Endometrium (tissue), 2 donors: ENCODE data around the gene SH2D4B.

Source experiments
- FAIRE-seq: peaks from 2 replicates; lab custom pipeline; 2012; peaks lifted over from hg19 to GRCh38; lab: Jason Lieb, UNC
- donor health status: control.
- donor health status: control.

The SH2D4B gene

DNA sequence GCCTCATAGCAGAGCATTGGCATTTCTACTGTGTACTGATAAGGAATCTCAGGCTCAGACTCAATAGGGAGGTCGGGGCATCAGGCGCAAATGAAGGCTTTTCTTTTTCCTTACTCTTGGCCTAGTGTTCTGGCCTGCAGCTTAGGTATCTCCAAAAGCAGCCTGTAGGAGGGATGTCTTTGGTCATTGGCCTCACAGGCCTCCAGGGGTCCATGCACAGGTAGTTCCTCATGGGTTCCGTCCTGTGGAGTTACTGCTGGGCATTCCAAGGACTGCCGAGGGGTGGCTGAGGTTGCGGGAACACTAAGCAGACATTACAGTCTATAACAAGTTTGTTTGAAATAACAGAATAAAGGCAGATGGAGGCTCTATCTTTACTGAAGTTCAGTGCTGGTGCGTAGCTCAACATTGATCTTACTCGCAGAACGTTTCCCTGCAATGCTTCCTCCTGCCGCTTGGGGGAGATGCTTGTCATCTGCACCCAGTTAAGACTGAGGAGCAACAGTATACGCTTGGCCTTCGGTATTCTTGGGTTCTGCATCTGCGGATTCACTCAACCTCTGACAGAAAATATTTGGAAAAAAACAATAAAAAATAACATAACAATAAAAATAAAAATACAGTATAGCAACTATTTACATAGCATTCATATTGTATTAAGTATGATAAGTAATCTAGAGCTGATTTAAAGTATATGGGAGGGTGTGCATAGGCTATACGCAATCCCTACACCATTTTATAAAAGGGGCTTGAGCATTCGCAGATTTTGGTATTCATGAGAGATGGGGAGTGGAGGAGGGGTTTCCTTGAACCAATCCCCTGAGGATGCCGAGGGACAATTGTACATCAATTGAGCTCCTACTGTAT, 58.9 kb downstream of the SH2D4B start:
- FAIRE-seq: no peak

DNA sequence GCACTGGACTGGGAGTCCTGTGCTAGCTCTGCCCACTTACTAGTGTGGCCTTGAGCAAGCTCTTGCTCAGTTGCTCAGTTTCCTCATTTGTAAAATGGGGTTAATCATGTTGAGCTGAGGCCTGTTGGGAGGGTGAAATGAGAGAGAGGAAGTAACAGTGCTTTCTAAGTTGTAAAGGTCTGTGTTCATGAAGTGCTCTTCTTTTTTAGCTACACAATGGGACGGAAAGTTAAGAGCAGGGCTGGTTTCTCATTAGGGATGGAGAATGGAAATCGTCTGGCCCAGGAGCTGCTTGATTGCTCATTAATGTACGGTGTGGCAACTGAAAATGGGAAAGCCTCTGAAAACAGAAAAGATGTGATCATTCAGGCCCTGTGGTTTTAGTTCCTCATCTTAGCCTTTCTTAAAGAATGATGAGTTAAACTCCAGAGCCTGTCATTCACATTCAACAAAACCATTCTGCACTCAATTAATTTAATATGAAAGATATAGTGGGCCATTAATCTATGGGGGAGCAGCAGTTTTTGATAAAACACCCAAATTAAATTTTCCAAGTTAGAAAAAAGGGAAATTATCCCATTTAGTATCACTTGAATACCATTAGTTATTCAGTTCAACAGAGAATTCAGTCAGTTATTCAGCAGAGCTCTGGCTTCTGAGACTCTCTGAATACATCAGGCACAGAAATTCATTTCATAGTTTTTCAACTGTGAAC, 60.5 kb downstream of the SH2D4B start:
- no peak for FAIRE-seq

DNA sequence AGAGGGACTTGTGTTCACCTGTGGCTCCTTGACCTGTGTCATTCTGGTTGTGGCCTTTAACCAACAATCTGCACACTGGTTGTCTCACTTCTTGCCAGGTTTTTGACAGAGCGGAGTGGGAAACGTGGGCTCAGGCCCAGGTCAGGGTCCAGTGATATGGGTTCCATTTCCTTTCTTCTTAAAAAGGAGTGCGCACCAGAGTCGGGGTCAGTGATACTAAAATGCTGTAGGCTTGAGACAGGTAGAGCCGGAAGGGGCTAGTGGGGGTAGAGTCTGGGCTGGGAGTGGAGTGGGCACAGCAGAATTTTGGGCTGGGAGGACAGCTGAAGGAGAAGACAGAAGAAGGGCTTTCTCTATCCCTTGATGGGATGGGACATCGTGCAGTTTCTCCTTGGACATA, 61.2 kb downstream of the SH2D4B start:
- no peak for FAIRE-seq

DNA sequence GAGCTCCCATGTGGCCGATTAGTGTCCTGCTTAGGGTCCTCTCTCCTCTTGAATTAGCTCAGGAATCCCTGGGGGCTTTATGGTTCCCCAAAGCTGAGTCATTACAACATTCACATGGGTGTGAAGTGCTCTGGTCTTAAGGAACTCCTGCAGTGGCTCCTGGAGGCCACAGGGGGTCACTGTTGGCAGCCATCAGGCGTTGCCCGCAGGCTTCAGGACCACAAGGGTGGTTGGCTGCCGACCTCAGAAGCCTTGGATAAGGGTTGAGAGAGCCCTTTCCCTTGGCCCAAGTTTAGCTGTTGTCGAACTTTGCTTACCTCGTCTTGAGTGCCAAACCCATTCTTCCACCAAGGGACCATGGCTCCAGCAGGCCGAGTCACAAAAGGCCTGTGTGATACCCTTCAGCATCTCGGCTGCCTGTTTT, 61.7 kb downstream of the SH2D4B start:
- FAIRE-seq: no peak

DNA sequence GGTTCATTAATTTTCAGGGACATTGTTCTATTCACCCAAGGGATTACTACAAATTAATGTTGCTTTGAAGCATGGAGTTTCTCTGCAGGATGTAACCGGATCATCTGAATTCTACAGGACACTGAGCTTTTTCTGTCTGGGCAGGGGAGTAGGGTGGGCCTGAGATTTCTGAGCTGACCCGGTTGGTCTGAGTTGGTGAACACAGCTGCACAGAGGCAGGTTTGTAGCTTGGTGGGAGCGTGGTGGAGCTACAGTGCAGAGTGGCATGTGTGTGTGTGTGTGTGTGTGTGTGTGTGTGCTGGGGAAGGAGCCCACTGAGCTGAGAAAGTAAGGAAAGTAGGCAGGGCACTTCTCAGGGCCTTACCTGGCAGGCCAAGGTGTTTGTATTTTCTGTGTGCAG, 62.6 kb downstream of the SH2D4B start:
- FAIRE-seq: no peak

DNA sequence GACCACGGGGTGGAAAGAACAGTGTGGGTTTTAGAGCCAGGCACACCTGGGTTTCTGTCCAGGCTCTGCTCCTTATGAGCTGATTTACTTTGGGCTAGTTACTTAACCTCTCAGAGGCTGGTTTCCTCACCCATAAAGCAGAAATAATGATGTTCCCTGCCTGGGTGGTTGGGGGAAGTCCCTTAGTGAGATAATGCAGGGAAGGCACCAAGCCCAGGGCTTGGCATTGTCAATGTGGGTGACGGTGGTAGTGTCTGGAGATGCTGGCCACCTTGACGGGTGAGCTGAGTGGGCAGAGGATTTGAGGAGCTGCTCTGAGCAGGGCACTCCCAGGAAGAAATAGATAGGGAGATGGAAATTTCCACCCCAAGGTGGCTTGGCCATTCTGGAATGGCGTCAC, 65.2 kb downstream of the SH2D4B start:
- FAIRE-seq: no peak

DNA sequence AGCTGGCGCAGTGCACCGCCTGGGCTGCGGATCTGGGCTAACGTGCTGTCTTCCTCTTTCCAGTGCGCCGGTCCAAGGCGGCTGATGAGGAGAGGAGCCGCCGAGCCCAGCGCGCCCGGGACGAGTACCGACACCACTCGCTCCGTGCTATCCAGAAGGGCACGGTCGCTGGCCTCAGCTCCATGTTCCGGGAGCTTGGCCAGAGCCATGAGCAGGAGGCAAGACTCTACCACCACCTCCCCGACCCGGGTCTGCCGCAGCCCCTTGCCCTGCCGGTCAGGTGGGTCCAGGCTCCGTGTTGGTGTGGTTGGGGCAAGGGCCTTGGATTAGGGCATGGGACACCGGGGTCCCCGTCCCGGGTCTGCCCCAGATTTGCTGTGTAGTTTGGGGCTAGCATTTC, 65.8 kb downstream of the SH2D4B start:
- no peak for FAIRE-seq

DNA sequence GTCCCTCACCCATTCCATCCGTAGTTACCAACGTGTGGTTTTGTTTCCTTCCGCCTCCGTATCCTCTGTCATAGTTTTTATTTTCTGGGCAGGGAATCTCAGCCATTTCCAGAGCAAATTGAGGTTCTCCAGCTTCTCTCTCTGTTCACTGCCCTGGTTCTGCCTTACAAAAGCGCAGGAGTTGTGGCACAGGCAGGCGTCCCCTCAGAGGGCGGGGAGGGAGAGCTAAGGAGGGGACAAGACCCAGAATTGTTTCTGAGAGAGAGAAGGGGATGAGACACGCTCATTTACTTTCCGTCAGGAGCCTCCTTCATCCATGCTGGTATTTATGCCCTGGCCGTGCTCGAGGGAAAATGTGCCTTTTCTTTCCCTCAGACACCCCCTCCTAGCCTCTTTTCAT, 71.0 kb downstream of the SH2D4B start:
- no peak for FAIRE-seq

DNA sequence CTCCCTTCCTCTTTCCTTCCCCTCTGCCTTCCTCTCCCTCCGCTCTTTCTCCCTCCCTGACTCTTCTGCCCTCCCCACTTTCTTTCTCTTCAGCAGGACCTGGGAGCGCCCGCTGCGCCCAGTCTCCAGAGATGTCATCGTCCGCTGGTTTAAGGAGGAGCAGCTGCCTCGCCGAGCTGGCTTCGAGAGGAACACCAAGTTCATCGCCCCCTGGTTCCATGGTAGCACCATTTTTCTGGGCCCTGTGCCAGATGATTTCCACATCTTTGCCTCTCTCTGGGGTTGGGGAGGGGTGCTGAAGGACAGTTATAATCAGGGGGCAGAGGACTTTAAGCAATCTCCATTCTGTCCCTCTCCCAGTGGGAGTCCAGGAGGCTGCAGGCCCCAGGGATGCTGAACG, 71.6 kb downstream of the SH2D4B start:
- no peak for FAIRE-seq

DNA sequence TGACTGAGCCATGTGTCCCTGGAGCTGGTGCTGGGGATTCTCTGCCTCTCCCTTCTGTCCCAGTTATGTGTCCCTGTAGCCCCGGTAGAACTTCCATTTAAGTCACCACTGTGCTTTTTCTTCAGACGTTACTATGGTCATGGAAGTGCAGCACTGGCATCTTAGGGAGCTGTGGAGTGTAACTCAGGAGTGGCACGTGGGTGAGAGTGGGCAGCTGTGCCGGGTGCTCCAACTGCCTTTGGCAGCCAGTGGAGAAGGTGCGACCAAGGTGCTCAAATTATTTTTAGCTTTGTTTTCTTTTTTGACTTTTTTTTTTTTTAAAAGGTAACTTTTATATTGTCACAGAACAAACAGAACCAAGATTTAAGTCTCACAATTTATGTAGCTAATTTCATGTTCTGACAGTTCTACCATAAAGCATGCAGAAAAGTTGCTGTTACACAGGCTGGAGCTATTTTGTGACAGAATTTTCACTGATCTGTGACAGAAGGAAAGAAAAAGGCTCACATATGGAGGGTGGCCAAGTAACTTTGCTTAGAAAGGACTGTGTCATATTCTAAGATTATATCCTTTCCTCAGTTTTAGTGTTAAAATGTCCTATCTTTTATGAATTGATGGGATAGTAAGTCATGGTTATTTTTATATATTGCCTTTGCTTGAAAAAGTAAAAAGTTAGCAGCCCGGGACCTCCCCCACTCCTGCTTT, 73.9 kb downstream of the SH2D4B start:
- FAIRE-seq: no peak

DNA sequence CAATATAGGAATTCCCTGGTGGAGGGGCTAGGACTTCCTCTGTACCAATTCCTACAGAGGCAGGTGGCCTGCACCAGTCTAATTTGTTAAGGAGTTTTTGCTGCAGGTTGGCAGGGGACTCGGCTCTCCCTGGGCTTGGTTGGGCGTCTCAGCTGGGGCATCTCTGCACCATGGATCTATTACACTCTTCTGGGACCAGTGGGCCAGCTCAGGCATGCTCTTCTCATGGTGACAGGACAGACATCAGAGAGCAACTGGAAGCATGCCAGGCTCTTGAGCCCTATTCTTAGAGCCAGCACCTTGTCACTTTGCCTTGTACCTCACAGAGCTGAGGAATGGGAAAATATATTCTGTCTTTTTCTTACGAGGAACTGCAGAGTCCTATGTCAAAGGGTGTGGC, 74.6 kb downstream of the SH2D4B start:
- FAIRE-seq: no peak

DNA sequence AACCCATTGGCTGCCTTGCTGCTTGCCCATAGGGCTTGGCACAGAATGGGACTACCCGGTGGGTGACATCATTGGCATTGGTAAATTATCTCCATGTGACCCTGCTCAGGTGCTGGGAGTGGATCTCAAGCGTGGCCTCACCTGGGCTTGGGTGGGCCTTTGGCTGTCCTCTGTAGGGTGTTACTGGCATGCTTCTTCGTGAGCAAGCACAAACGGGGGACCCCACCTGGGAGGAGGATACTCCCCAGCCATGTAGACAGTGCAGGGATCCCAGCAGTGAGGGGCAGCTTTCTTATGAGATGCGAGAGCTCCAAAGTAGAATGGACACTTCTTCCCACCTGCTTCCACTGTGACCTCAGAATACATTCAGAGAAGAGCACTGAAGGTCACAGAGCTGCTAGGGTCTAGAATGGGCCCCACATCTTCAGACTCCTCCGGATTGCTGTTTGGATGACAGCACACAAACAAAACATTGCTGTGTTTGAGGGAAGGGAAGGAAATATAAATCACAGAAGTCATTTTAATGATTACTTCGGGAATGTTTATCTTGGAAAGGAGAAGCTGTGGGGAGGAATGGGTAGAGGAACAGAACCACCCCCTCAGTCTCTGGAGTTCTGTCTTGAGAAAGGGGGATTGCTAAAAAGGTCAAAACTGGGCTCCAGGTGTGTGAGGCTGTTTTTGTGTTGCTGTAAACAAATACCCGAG, 75.9 kb downstream of the SH2D4B start:
- FAIRE-seq: no peak

DNA sequence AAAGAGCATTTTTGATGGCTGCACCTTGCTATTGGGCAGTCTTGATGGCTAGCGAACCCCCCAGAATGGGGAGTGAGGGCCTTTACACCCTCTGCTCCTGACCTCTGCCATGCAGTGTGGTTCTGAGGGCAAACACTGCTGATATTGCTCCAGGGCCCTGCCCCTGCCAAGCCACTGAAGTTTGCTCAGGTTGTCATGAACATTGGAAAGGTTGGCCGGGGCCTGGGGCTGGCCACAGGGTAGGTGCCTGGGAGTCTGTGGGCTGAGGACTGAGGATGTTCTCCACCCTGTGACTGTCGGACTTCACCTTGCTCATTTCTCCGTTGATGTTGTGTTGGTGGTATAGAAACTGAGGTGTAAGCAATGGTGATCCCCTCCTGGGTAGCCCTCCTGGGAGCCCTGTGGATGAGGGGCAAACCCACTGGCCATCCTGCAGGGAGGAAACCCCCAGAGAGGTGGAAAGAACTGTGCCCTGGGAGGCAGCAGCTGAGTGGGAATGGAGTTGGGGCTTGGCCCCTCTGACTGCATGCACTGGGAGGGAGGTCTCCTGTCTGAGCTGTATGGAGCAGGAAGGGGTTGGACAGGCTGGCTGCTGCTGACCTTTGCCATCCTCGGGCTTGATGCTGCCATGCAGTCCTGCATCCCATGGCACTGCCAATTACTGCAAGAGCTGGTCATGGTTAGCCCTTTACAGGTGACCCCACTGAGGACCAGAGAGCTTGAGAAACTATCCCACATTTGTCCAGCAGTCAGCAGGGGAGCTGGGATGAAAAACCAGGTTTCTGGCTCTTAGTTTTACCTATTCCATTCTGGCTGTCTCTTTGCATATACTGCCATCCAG, 77.1 kb downstream of the SH2D4B start:
- no peak for FAIRE-seq

DNA sequence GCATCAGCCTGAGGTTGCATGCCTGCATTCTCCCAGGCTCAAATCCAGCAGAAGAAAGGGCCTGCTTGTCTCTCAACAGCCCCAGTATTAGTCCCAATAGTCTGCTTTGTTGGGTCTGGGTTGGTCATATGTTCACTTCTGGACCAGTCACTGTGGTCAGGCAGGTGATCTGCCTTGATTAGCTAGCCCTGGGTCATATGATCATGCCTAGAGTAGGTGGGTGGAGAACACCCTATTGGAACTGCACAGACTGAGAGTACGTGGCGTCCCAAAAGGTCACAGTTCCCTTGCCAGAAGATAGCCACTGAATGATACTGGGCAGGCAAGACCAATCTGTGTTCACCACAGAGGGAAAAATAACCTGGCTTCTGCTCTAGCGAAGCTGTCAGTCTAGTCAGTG, 80.1 kb downstream of the SH2D4B start:
- no peak for FAIRE-seq

DNA sequence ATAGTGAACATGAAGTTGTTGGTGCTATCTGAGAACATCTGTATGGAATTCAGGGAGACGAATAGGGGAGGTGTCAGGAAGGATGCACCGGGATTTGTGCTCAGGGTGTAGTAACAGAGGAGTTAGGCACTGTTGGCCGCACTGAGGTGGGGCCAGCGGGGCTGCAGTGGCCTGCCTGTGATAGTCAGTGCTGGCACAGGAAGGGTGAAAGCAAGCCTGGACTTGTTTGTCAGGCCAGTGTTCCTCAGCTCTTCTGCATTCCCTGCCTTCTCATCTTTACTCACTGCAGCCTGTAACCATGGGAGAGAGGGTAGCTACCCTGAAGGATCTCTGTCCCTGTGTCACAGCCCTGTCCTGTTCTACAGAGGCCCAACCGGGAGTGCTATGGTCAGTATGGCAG, 81.3 kb downstream of the SH2D4B start:
- no peak for FAIRE-seq

DNA sequence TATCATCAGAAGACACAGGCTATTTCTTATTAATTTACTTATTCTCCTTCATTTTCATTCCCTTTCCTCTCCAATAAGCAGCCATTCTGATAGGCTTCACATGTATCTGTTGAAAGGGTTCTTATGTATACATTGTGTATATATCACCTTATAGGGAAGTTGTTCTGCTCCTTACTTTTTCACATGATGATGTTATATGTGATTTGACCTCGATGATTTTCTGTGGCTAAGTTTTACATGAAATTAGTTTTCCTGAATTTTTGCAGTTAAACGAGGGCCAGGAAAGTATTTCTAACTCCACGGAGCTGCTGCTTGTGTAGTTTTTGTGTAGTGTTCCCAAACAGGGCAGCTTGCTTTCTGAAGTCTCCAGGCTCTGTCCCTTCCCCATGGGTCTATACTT, 84.5 kb downstream of the SH2D4B start:
- no peak for FAIRE-seq

DNA sequence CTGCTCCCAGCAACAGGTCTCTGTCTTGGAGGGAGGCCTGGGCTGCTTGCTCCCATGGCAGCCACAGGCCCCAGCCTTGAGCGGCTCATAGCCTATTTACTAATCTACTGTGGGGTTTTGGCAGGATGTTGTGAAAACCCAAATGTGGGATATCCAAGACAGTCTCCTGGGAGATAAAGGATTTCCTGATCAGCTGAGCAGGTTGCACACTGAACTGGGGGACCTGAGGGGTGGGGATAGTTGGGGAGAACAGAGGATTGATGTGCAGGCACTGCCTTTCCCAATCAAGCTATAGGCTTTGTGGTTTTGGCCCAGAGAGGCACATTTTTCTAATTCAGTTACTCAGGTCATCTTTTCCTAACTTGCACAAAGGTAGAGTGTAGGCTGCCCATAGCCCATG, 92.6 kb downstream of the SH2D4B start:
- no peak for FAIRE-seq

DNA sequence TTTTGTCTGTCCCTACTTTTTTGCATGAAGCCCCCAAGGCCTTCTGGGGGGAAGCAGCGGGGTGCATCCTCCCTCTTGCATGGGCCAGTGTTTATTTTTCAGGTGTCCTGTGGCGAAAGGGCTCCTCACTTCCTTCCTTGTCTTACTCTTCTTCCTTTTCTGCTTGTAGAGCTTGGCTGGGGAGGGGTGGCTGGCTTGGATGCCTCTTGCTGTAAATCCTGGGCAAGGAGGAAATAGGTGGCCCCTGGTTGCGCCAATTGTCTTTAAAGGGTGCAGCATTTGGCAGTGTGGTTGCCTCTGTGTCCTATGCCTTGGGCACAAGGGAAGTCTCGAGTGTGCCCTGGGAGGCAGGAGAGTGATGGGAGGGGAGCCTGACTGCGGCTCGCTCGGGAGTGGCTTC, 95.0 kb downstream of the SH2D4B start:
- no peak for FAIRE-seq

DNA sequence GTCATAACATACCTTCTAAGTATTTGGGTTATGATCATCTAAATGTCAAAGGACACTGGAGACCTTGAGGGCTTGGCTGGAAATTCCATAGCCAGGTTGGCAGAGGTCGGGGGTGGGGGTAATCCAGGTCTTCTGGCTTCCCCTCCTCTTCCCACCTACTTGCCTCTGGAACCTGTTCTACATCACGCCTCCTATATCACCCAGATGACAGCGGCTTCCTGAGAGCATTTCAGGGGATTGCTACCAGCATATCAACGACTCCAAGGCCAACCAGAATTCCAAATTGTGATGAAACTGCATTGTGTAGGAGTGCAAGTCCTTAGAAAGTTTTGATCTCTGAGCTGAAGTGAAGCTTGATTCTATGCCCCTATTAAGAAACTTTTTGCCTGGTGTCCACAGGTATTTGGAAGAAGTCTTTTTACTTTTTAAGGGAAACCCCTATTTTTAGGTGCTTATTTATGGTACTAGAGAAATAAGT, 95.7 kb downstream of the SH2D4B start:
- no peak for FAIRE-seq

DNA sequence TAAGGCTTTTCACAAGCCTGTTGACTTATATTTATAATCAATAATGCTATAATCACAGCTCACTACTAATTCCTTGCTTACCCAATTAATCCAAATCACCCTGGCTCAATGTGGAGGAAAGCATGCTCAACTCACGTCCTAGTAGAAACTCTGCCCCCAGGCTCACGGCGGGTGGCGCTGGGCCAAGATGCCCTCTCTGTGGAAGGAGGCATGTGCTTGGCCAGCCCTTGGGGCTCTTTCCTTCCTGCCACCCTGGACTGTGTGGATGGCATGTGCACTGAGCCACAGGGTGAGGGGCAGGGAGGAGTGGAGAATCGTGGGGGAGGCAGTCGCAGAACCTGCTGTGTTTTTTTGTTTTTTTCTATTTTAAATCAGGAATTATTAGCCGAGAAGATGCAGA, 96.2 kb downstream of the SH2D4B start:
- FAIRE-seq: no peak

DNA sequence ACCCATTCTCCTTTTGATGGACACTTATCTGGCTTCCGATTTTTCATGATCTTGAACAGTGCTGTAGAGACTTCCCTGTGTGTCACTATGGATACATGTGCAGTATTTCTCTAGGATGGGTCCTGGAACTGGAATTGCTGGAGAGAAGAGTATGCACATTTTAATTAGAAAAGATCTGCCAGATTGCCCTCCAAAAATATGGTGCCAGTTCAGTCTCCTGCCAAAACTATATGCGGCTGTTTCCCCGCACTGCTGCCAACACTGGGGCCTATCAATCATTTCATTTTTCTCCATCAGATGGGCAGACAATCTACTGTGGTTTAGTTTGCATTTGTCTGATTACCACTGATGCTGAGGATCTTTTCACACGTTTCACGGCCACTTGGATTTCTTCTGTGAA, 105.0 kb downstream of the SH2D4B start:
- no peak for FAIRE-seq
